WERI-Rb-1 (cell line): ENCODE results near the gene C2.

Experiments used
- DNase-seq: peaks from one replicate; pipeline ENCODE4 v3.0.0-alpha.2; 2020
- H3K27ac ChIP-seq: fragments of 250-450 bp; sonication (Bioruptor Pico); 2 replicates; pipeline ENCODE4 v1.5.1; 2020; ENCODE audit warnings: mild to moderate bottlenecking, moderate library complexity
- H3K27me3 ChIP-seq: fragments of 250-450 bp; sonication (Bioruptor Pico); 2 replicates; pipeline ENCODE4 v1.5.1; 2021; ENCODE audit warnings: mild to moderate bottlenecking, low read depth, moderate library complexity; ENCODE audit not compliant: insufficient read depth, severe bottlenecking
- H3K36me3 ChIP-seq: fragments of 250-450 bp; sonication (Bioruptor Pico); 2 replicates; pipeline ENCODE4 v1.5.1; 2020; ENCODE audit warnings: mild to moderate bottlenecking, moderate library complexity
- H3K4me3 ChIP-seq: 2 replicates; pipeline ENCODE4 v1.5.1; 2011; ENCODE audit warnings: low read depth, mild to moderate bottlenecking, control low read depth, low read length
- H3K9me3 ChIP-seq: fragments of 250-450 bp; sonication (Bioruptor Pico); 2 replicates; pipeline ENCODE4 v1.5.1; 2021; ENCODE audit warnings: mild to moderate bottlenecking, moderate library complexity; ENCODE audit not compliant: severe bottlenecking
- CTCF ChIP-seq: IDR thresholded peaks from 2 replicates; pipeline ENCODE4 v1.5.1; 2011; ENCODE audit warnings: low read depth, mild to moderate bottlenecking, control low read depth, inconsistent platforms, low read length

The C2 gene

GRCh38 chr6:31887173-31888007 lies 40.1 kb upstream of the C2 start:
- Histone ChIP-seq H3K27me3 (no peaks in the 10 kb centered on the region), H3K27ac (no peak overlapping the region), H3K9me3 (no peaks in the 10 kb centered on the region), H3K36me3 (peaks cover 96% of the 10 kb centered on the region), H3K4me3 (no peak overlapping the region)
- no peak for TF ChIP-seq CTCF
- no peak for DNase-seq

GRCh38 chr6:31888276-31889258 lies 39.0 kb upstream of the C2 start:
- Histone ChIP-seq H3K4me3 (no peak overlapping the region), H3K27me3 (no peaks in the 10 kb centered on the region), H3K27ac (no peak overlapping the region; the same call in 1 of the 2 replicates), H3K9me3 (no peaks in the 10 kb centered on the region), H3K36me3 (peaks cover 96% of the 10 kb centered on the region)
- DNase-seq, result peak; percentile 69
- peak; percentile 89 for TF ChIP-seq CTCF

GRCh38 chr6:31889331-31889972 lies 38.1 kb upstream of the C2 start:
- TF ChIP-seq CTCF, result no peak
- no peaks in the 10 kb centered on the region for H3K9me3 ChIP-seq
- no peak overlapping the region for H3K27ac ChIP-seq
- no peak for DNase-seq
- H3K36me3 ChIP-seq, result peaks cover 96% of the 10 kb centered on the region
- H3K4me3 ChIP-seq, result no peak overlapping the region
- H3K27me3 ChIP-seq, result no peaks in the 10 kb centered on the region

GRCh38 chr6:31892821-31893220 lies 34.7 kb upstream of the C2 start:
- peaks cover 86% of the 10 kb centered on the region for H3K36me3 ChIP-seq

GRCh38 chr6:31896493-31896855 lies 31.0 kb upstream of the C2 start:
- Histone ChIP-seq H3K27ac (peak overlapping the region; percentile 87), H3K27me3 (no peaks in the 10 kb centered on the region), H3K9me3 (no peaks in the 10 kb centered on the region), H3K4me3 (peak overlapping the region; percentile 68), H3K36me3 (peaks cover 56% of the 10 kb centered on the region)
- no peak for DNase-seq
- no peak for TF ChIP-seq CTCF

More at GRCh38 chr6:31892821-31893220, 34.7 kb upstream of the C2 start:
- no peaks in the 10 kb centered on the region for H3K27me3 ChIP-seq
- H3K9me3 ChIP-seq, result no peaks in the 10 kb centered on the region
- DNase-seq, result no peak
- no peak overlapping the region for H3K4me3 ChIP-seq
- TF ChIP-seq CTCF, result no peak
- no peak overlapping the region for H3K27ac ChIP-seq
